NCI-H460 (cell line): ENCODE data around the gene MRM2. TPM values are rescaled to one million over a fixed set of nuclear protein-coding genes. Genes with fewer than 3 reads are reported as not detected.

Experiments used
- DNase-seq: peaks from one replicate; pipeline ENCODE4 v3.0.0-alpha.2; 2016; ENCODE audit warnings: low read depth; ENCODE audit errors: extremely low read depth
- total RNA-seq: library from RNA; depleted of rRNA; stranded (reverse); fragments of >200 nt; shearing (Covaris generic); gene quantifications from 2 replicates; pipeline ENCODE4 v1.2.3, GENCODE V29; 2014

The MRM2 gene
- total RNA-seq, 1 experiment from 2014 or later, result 41.1 TPM

- DNase-seq, result no peak
Observed at GRCh38 chr7:2249744-2250323, 7.8 kb upstream of the MRM2 start.

GRCh38 chr7:2248984-2249694 is 7.1 kb upstream of the MRM2 start:
- DNase-seq, result no peak

- no peak for DNase-seq
Observed at GRCh38 chr7:2247141-2247995, 5.4 kb upstream of the MRM2 start.

- DNase-seq, result no peak
Observed at GRCh38 chr7:2245883-2246675, 4.1 kb upstream of the MRM2 start.

GRCh38 chr7:2244404-2244995 is 2.5 kb upstream of the MRM2 start:
- no peak for DNase-seq

GRCh38 chr7:2243458-2243857 is 1.5 kb upstream of the MRM2 start:
- DNase-seq, result no peak

- no peak for DNase-seq
Observed at GRCh38 chr7:2242541-2243429, 780 bp upstream of the MRM2 start.

- no peak for DNase-seq
Observed at GRCh38 chr7:2239242-2239641, 2.8 kb downstream of the MRM2 start.

GRCh38 chr7:2237109-2237602 is 4.8 kb downstream of the MRM2 start:
- DNase-seq, result no peak

GRCh38 chr7:2233926-2234325 is 8.1 kb downstream of the MRM2 start:
- DNase-seq, result no peak

GRCh38 chr7:2232766-2233520 is 9.1 kb downstream of the MRM2 start, which contains the start of gene MAD1L1:
Gene MAD1L1 (minus strand): TSS chr7:2232945. CDS start chr7:2230133, 2,812 bp downstream.
- peak; percentile 83 for DNase-seq

GRCh38 chr7:2231992-2232765 is 9.8 kb downstream of the MRM2 start:
- no peak for DNase-seq

- DNase-seq, result no peak
Observed at GRCh38 chr7:2230882-2231281, 11.1 kb downstream of the MRM2 start.

- DNase-seq, result no peak
Observed at GRCh38 chr7:2230226-2230625, 11.8 kb downstream of the MRM2 start.

- no peak for DNase-seq
Observed at GRCh38 chr7:2229467-2229866, 12.5 kb downstream of the MRM2 start.

- DNase-seq, result no peak
Observed at GRCh38 chr7:2228921-2229320, 13.1 kb downstream of the MRM2 start.

GRCh38 chr7:2227699-2228098 is 14.3 kb downstream of the MRM2 start:
- no peak for DNase-seq

- DNase-seq, result no peak
Observed at GRCh38 chr7:2225830-2226229, 16.2 kb downstream of the MRM2 start.
